Iris pigment epithelial cell (primary cell): ENCODE data around the gene BMP7.

Experiments
- DNase-seq: peaks from one replicate; pipeline ENCODE4 v3.0.0-alpha.2; 2011; ENCODE audit warnings: low read depth

BMP7 gene

GRCh38 chr20:57266291-57267157, at the start of gene BMP7:
Gene BMP7, minus strand, starts transcription at chr20:57266641. Its CDS starts 519 bp downstream, at chr20:57266122.
- DNase-seq: no peak

- no peak for DNase-seq
Measured at GRCh38 chr20:57315976-57316480, 49.6 kb upstream of the BMP7 start.

GRCh38 chr20:57315083-57315975, 48.9 kb upstream of the BMP7 start:
- no peak for DNase-seq

- no peak for DNase-seq
Measured at GRCh38 chr20:57313951-57314350, 47.5 kb upstream of the BMP7 start.

- no peak for DNase-seq
Measured at GRCh38 chr20:57313230-57313629, 46.8 kb upstream of the BMP7 start.

- no peak for DNase-seq
Measured at GRCh38 chr20:57312138-57312537, 45.7 kb upstream of the BMP7 start.

- DNase-seq: no peak
Measured at GRCh38 chr20:57310821-57311514, 44.5 kb upstream of the BMP7 start.

- no peak for DNase-seq
Measured at GRCh38 chr20:57309544-57310115, 43.2 kb upstream of the BMP7 start.

GRCh38 chr20:57308451-57309271, 42.2 kb upstream of the BMP7 start:
- DNase-seq: no peak

GRCh38 chr20:57306747-57307146, 40.3 kb upstream of the BMP7 start:
- DNase-seq: no peak

GRCh38 chr20:57301026-57301425, 34.6 kb upstream of the BMP7 start:
- DNase-seq: no peak

GRCh38 chr20:57298457-57298856, 32.0 kb upstream of the BMP7 start:
- DNase-seq: no peak

- DNase-seq: no peak
Measured at GRCh38 chr20:57294550-57294949, 28.1 kb upstream of the BMP7 start.

- DNase-seq: no peak
Measured at GRCh38 chr20:57293995-57294394, 27.6 kb upstream of the BMP7 start.

- DNase-seq: no peak
Measured at GRCh38 chr20:57292611-57293010, 26.2 kb upstream of the BMP7 start.

- DNase-seq: no peak
Measured at GRCh38 chr20:57291694-57292093, 25.3 kb upstream of the BMP7 start.

GRCh38 chr20:57291003-57291402, 24.6 kb upstream of the BMP7 start:
- DNase-seq: no peak

- DNase-seq: no peak
Measured at GRCh38 chr20:57290178-57290484, 23.7 kb upstream of the BMP7 start.

GRCh38 chr20:57289391-57290177, 23.1 kb upstream of the BMP7 start:
- no peak for DNase-seq

- no peak for DNase-seq
Measured at GRCh38 chr20:57288651-57289277, 22.3 kb upstream of the BMP7 start.
